Motor neuron (in vitro differentiated cells): Measurements from ENCODE around the gene RARRES2. TPM values are rescaled to one million over a fixed set of nuclear protein-coding genes. Genes with fewer than 3 reads are reported as not detected.

Source experiments
- ATAC-seq, 8 experiments: fragments of 200-7000 bp; cut with Tn5 transposase; replicated peaks in 6 of 8; 2 replicates each; pipeline ENCODE4 v1.8.0; 2021; ENCODE audit warnings: mild to moderate bottlenecking in 8 of 8, moderate library complexity in 8 of 8
- H3K27ac ChIP-seq, 2 donors: fragments of 250-450 bp; sonication (Bioruptor Pico); 2 replicates each; pipeline ENCODE4 v1.9.0; 2021; ENCODE audit warnings: antibody characterized with exemption in 2 of 2, mild to moderate bottlenecking in 2 of 2, moderate library complexity in 1 of 2
- H3K4me1 ChIP-seq, 2 donors: fragments of 250-450 bp; sonication (Bioruptor Pico); replicated peaks in 1 of 2; 2 replicates each; pipeline ENCODE4 v1.6.1; 2021; ENCODE audit warnings: antibody characterized with exemption in 2 of 2, mild to moderate bottlenecking in 2 of 2, moderate library complexity in 1 of 2
- H3K4me3 ChIP-seq, 5 donors: fragments of 250-450 bp; sonication (Bioruptor Pico); 2 replicates each; pipeline ENCODE4 v1.9.0; 2021; ENCODE audit warnings: antibody characterized with exemption in 5 of 5, mild to moderate bottlenecking in 5 of 5, moderate library complexity in 4 of 5
- WGBS, 10 experiments: fragments of 450-650 bp; shearing (Covaris generic); methylation state at CpG; one replicate each; pipeline ENCODE4 v1.0.0; 2022; 5-methylcytosine and 5-hydroxymethylcytosine counted together
- in situ Hi-C, 9 experiments: fragments of 400-800 bp; cut with MboI; loops; one replicate each; pipeline ENCODE4 v1.15.0; 2021; ENCODE audit warnings: low sequenced_read_pairs in 9 of 9, low pct_unique_long_range_greater_than_20kb in 2 of 9; ENCODE audit not compliant: unreplicated experiment in 9 of 9
- total RNA-seq, 8 experiments: library from RNA; unstranded; fragments of 300-600 nt; gene quantifications; 2 replicates each; pipeline versions ENCODE4 v1.2.3 to v1.2.4, GENCODE V29; 2022

Gene RARRES2
- total RNA-seq, 8 experiments from 2014 or later = 0.35 to 83.5 (median 12.3) TPM

DNA sequence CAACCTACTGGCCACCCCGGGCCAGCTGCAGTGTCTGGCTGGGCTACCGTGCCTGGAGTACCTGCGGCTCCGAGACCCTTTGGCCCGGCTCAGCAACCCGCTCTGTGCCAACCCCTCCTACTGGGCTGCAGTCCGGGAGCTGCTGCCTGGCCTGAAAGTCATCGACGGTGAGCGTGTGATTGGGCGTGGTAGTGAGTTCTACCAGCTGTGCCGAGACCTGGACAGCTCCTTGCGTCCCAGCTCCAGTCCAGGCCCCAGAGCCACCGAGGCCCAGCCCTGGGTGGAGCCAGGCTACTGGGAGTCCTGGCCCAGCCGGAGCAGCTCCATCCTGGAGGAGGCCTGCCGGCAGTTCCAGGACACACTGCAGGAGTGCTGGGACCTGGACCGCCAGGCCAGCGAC is 4.2 kb downstream of the RARRES2 start:
- peaks cover 41 to 44% of the 10 kb centered on the region in 2 donors for H3K4me1 ChIP-seq
- WGBS, 10 experiments = 86 to 100% methylated on average over 4 to 10 of the region's 18 CpGs; no CpG with 5 or more reads in 8 of the 10 experiments

DNA sequence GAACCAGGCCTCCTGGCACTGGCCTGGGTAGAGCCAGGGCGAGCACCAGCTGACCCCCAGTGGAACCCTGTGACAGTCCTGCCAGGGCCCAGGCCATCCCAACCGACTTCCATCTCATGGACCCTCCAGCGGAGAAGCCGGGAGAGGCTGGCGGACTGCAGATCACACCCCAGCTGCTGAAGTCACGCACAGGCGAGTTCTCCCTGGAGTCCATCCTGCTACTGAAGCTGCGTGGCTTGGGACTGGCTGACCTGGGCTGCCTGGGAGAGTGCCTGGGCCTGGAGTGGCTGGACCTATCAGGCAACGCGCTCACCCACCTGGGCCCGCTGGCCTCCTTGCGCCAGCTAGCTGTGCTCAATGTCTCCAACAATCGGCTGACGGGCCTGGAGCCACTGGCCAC is 4.7 kb downstream of the RARRES2 start:
- WGBS, 10 experiments = 80 to 96% (median 95%) methylated on average over 2 to 11 of the region's 14 CpGs; no CpG with 5 or more reads in 7 of the 10 experiments
- H3K4me1 ChIP-seq = peaks cover 37 to 44% of the 10 kb centered on the region in 2 donors
- ATAC-seq = no peak
- H3K4me3 ChIP-seq = no peak overlapping the region
- no peak overlapping the region for H3K27ac ChIP-seq
- in situ Hi-C loops = no loop called here

More for the DNA sequence above, 4.2 kb downstream of the RARRES2 start:
- no peak for ATAC-seq
- in situ Hi-C loops = no loop called here
- H3K4me3 ChIP-seq = no peak overlapping the region
- H3K27ac ChIP-seq = no peak overlapping the region

DNA sequence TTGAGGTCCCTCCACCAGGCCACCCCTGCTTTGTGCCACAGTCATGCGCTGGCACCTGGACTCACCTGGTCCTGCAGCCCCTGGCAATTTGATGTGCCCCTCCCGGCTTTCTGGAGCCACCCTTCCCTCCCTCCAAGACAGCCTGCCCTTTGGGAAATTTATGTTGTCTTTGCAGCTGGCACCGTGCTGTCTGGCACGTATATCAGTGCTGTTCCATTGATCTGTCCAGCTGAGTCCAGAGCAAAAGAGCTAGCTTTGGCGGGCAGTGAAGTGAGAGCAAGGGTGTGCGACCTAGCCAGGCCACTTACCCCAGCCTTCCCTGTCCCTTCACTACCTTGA is 5.7 kb downstream of the RARRES2 start:
- H3K27ac ChIP-seq = no peak overlapping the region
- no peak for ATAC-seq
- in situ Hi-C loops = no loop called here
- H3K4me3 ChIP-seq = no peak overlapping the region
- 40 to 100% (median 70%) methylated on average over 1 to 4 of the region's 6 CpGs; no CpG with 5 or more reads in 4 of the 10 experiments for WGBS, 10 experiments
- H3K4me1 ChIP-seq = peaks cover 28 to 37% of the 10 kb centered on the region in 2 donors

DNA sequence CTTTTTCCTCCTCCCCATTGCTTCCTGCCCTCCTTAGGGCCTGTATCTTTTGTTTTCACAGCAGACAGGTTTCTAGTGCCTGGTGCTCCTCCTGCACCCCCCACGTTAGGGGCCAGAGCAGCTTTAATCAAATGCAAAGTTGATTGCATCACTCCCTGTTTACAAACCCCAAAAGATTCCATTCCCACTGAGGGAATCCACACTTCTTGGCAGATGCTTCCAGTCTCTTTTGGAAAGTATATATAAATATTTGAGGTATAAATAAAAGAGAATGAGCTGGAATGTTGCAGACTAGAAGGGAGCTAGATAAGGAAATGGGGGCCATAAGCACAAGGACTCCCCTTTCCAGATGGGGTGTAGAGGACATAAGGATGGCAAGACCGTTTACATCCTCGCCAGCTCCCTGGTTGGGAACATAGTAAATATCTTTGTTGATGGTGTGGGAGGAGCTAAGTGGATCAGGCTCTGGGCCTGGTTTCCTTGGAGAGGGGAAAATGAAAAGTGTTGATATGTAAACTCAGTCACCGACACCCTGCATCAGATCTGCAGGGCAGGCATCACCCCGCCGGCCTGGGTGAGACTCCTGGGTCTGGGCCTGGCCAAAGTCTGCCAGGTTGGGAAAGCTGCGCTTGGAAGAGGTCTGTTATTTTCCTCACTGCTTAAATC is 6.2 kb downstream of the RARRES2 start:
- H3K4me3 ChIP-seq = no peak overlapping the region
- peak in 3 of 8 experiments; percentile 13 to 32 (median 24) for ATAC-seq
- peaks cover 23 to 33% of the 10 kb centered on the region in 2 donors for H3K4me1 ChIP-seq
- no peak overlapping the region for H3K27ac ChIP-seq
- 47 to 100% (median 59%) methylated on average over 1 to 6 of the region's 7 CpGs; no CpG with 5 or more reads in 3 of the 10 experiments for WGBS, 10 experiments
- in situ Hi-C loops = no loop called here

DNA sequence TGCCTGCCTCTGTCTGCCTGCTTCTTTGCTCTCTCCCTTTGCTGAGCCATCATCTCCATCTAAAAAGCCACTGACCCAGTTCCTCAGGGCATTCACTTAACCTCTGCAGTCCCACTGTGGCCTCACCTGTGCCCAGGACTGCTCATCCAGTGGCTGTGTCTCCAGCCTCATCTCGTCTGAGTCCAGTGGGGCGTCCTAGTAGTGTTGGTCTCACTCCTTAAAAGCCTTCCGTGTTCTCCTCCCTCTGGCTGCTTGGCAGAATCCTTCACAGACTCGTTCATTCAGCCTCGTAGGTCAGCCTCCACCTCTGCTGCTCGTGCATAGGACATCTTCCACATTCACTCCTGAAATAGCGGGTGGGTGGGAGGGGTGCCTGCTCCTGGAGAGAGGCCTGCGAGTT is 7.3 kb downstream of the RARRES2 start:
- Histone ChIP-seq H3K4me3 (no peak overlapping the region), H3K4me1 (peaks cover 24 to 28% of the 10 kb centered on the region in 2 donors), H3K27ac (no peak overlapping the region)
- 41 to 81% (median 58%) methylated on average over 2 to 6 of the region's 8 CpGs; no CpG with 5 or more reads in 6 of the 10 experiments for WGBS, 10 experiments
- in situ Hi-C loops = no loop called here
- no peak for ATAC-seq

DNA sequence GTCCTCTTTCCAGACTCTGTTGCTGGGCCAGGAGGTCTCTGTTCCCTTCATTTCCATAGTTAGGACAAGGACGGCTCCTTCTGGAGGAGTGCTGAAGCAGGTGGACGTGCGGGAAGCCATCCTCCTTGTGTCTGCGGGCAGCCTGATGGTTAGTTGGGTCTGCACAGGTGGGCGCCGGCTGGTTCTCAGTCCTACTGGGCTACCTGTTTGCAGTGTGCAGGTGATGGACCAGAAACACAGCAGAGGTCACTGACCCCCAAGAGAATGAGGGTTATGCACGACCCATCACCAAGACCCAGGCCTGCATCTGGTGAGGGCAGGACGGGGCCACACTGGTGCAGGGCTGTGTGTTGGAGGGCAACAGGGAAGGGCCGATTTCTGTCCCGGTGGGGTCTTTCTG is 7.8 kb downstream of the RARRES2 start:
- ATAC-seq = no peak
- in situ Hi-C loops = no loop called here
- Histone ChIP-seq H3K4me1 (peaks cover 20 to 28% of the 10 kb centered on the region in 2 donors), H3K27ac (no peak overlapping the region), H3K4me3 (no peak overlapping the region)
- 0 to 100% (median 65%) methylated on average over 1 to 5 of the region's 10 CpGs; no CpG with 5 or more reads in 4 of the 10 experiments for WGBS, 10 experiments

DNA sequence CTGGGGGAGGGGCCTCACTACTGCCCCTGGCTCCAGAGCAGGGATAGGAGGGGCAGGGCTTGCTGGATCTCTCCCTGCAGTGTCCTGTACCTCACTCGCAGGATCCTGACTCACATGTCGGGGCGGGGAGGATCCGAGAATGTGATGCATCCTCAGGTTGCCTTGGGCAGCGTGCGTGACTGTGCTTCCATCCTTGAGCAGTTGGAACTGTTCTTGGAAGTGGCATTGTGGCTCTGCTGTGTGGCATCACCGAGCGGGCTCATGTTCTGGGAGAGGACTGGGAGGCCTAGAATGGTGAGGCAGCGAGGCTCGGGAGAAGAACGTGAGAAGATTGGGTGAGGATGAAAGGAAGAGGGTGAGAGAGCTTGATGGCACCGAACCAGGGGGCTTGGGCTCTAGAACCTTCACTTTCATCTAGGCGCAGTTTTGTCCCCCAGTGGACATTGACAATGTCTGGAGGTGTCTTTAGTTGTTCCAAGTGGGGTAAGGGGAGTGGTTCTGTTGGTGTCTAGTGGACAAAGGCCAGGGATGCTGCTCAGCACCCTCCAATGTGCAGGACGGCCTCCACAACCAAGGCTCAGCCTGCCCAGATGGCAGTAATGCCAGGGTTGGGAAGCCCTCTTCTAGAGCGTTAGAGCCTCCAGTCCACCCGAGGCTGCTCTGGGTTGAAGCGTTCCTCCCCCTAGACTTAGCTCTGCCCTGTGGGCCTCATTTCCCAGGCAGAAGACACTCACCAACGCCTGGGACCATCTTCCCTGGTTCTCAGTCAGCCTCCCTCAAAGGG is 8.4 kb downstream of the RARRES2 start:
- Histone ChIP-seq H3K27ac (no peak overlapping the region), H3K4me1 (peaks cover 18 to 27% of the 10 kb centered on the region in 2 donors), H3K4me3 (no peak overlapping the region)
- WGBS, 10 experiments = 20 to 100% (median 85%) methylated on average over 1 to 6 of the region's 18 CpGs; no CpG with 5 or more reads in 2 of the 10 experiments
- in situ Hi-C loops = no loop called here
- ATAC-seq = no peak

DNA sequence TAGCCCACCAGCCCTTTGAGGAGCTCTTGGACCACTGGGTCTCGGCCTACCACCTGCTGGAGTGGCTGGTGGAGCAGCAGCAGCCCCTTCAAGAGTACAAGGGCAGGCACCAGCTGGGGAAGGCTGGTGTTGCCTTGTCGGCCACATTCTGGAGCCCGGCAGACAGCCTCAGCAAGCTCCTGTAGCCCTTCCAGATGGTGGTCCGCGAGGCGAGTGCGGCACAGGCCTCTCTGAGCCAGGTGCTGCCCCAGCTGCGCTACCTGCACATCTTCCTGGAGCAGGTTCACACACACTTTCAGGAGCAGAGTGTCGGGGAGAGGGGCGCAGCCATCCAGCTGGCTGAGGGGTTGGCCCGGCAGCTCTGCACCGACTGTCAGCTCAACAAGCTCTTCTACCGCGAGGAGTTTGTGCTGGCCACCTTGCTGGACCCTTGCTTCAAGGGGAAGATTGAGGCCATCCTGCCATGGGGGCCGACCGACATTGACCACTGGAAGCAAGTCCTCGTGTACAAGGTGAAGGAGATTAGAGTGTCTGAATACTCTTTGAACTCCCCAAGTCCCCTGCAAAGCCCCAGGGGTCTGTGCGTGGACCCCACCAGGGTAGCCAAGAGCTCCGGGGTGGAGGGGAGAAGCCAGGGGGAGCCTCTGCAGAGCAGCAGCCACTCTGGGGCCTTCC is 11.1 kb downstream of the RARRES2 start:
- no peak for ATAC-seq
- no peak overlapping the region for H3K27ac ChIP-seq
- in situ Hi-C loops = no loop called here
- no peak overlapping the region for H3K4me3 ChIP-seq
- peaks cover 4 to 15% of the 10 kb centered on the region in 2 donors for H3K4me1 ChIP-seq
- WGBS, 10 experiments = 0 to 100% (median 70%) methylated on average over 1 to 10 of the region's 19 CpGs; no CpG with 5 or more reads in 5 of the 10 experiments

DNA sequence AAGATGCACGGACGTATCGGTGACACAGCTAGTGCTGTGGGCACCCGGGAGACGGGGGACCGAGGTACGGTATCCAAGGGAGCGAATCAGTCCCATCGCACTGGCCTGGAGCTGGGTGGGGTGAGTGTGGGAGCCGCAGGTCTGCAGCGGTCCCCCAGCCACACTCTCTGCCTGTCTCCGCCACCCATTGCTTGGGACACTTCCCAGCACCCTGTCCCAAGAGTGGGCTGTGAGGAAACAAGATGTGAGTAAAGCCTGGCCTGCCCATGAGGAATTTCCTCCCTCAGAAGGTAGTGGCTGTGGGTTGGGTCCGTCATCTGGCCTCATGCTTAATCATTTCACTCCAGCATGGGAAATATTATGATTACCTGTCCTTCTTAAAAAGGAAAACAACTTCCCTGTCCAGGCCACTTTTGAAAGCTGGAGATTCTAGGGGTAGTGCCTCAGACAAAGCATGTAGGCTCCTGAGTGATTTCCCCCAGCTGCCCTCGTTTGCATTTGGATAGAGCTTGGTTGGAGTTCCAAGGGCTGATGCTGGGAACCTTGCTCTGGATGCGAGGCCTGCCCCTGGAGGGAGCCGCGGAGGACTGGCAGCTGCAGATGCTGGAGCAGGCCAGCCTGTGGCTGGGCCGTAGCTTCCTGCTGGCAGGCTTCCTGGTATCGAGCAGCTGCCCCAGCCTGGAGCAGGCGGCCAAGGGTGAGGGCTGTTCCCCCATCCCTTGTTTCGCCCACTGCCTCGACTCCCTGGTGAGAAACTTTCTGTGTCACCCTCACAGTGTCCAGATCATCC is 11.9 kb downstream of the RARRES2 start:
- no peak overlapping the region for H3K4me3 ChIP-seq
- no peak overlapping the region for H3K27ac ChIP-seq
- WGBS, 10 experiments = 10 to 90% (median 63%) methylated on average over 2 to 8 of the region's 22 CpGs; no CpG with 5 or more reads in 3 of the 10 experiments
- peaks cover 0 to 9% of the 10 kb centered on the region in 2 donors for H3K4me1 ChIP-seq
- in situ Hi-C loops = no loop called here
- ATAC-seq = peak in 3 of 8 experiments; percentile 42 to 66 (median 62)

DNA sequence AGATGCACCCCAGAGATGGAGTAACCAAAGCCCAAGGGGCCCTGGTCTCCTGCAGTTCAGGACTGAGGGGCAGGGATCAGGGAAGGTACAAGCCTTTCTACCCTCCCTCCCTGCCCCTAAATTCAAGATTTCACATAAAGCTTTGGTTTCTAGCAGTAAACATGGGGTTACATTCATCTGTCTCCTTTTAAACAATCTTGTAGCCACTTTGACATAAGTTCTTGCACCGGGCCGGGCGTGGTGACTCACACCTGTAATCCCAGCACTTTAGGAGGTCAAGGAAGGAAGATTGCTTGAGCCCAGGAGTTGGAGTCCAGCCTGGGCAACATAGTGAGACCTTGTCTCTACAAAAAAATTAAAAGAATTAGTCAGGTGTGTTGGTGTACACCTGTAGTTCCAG is 14.1 kb downstream of the RARRES2 start:
- no peak overlapping the region for H3K4me3 ChIP-seq
- ATAC-seq = no peak
- H3K4me1 ChIP-seq = peaks cover 4 to 9% of the 10 kb centered on the region in 2 donors
- 90% methylated on average over 3 of the region's 3 CpGs; no CpG with 5 or more reads in 9 of the 10 experiments for WGBS, 10 experiments
- in situ Hi-C loops = no loop called here
- H3K27ac ChIP-seq = no peak overlapping the region

DNA sequence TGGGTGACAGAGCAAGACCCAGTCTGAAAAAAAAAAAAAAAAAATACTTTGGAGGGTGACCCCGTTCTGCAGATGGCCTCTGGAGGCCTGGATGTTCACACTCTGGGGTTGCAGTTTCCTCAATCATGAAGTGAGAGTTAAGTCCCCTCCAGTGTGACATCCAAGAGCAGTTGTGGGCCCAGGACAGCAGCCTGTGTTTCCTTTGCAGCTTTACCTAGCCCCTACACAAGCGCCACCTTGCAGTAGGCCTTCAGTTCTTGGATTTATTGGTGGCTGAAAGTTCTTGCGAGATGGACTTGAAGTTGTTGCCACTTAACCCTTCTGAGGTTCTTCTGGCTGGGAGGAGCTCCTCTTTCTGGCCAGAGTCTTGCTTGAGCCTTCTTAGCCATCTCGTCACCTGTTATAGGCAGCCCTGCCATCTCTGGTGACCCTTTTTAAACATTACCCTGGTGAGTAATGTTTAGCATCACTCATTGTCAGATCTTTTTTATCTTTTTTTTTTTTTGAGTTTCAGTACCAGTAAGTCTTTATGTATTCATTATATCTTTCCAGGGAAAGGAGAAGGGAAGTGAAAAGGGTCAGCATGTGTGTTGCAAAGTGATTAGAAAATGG is 14.7 kb downstream of the RARRES2 start:
- H3K27ac ChIP-seq = no peak overlapping the region
- no peak for ATAC-seq
- in situ Hi-C loops = no loop called here
- WGBS, 10 experiments = 11 to 93% (median 77%) methylated on average over 1 to 3 of the region's 4 CpGs; no CpG with 5 or more reads in 2 of the 10 experiments
- peaks cover 4 to 9% of the 10 kb centered on the region in 2 donors for H3K4me1 ChIP-seq
- H3K4me3 ChIP-seq = no peak overlapping the region

DNA sequence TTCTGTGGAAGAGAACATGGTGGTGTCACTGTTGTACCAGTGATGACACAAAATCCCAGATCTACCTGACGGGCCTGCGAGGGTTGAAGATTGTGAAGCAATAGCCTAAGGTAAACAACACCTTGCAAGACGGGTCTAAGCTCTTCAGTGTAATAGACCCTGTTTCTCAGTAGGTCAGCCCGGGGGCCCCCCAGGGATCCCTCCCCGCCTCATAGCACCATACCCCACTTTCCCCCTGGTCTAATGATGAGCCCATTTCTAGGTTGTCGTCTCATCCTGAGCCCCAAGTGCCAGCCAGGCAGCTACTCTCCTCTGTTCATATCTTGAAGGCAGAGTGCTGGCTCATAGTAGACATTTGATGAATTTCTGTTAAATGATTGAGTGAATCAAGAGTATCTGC is 15.5 kb downstream of the RARRES2 start:
- ATAC-seq = no peak
- in situ Hi-C loops = no loop called here
- Histone ChIP-seq H3K4me1 (peaks cover 4 to 9% of the 10 kb centered on the region in 2 donors), H3K4me3 (no peak overlapping the region), H3K27ac (no peak overlapping the region)
- WGBS, 10 experiments = 50 to 100% (median 74%) methylated on average over 2 to 4 of the region's 6 CpGs; no CpG with 5 or more reads in 6 of the 10 experiments
